Measurements from ENCODE around the gene HGFAC.

The HGFAC gene

DNA sequence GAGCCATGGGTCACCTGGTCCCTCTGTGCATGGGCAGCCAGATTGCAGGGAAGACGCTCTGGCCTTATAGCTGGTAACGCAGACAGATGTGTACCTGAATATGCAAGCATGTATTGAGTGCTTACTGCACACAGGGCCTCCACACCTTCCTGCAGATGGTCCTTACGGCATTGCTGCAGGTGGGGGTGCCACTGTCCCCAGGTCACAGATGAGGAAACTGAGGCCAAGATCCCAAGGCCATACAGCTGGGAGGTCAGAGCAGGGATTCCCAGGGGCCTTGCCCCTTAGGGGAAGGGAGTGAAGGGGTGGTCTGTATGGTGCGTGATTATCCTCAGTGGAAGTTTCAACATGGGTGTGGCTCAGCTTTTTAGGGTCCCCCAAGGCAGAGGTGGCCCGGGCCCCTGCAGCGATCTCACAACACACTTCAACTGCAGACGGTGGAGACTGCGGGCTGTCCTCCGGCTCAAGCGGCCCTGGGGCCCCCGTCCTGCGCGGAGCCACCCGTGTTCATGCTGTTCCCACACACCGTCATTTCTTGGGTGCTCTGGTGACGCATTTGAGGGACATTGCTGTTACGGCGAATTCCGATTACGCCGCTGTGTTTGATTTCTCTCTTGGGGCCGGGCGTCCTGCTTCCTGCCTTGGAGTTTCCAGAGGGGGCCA lies 29.5 kb downstream of the HGFAC start:
- Histone ChIP-seq H3K9ac (no peak overlapping the region), H3K27ac (no peak overlapping the region), H3K27me3 (peaks cover 0 to 7% (median 0%) of the 10 kb centered on the region in 11 experiments; a peak in 2 of 22 replicates), H3K4me2 (no peak overlapping the region), H3K4me1 (peaks cover 0 to 31% (median 22%) of the 10 kb centered on the region in 10 experiments; a peak in 15 of 20 replicates), H3K9me3 (replicated peaks in 1 of 11) (no peaks in the 10 kb centered on the region), H3K36me3 (no peaks in the 10 kb centered on the region), H4K20me1 (peaks cover 0 to 18% (median 0%) of the 10 kb centered on the region in 11 experiments; a peak in 2 of 22 replicates), H3K4me3 (no peak overlapping the region)
- TF ChIP-seq Cebpa-rat (IDR thresholded peaks at IDR 0.05): no peak

DNA sequence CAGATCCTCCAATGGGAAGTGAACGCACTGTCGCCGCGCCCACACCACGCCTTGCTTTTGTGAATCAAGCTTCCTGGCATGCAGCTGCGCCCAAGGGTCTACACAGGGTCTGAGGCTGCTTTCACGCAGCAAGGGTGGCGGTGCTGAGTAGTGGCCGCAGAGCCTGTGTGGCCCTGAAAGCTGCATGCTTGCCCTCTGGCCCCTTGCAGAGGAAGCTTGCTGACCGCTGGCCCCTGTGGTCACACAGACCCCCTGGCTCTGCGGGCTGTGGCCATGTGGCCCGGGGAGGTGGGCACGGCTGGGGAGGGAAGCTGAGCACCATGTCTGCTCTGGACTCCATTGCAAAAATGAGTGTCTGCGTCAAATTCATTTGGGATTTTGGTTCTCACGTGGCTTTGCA lies 30.1 kb downstream of the HGFAC start:
- peaks cover 0 to 5% (median 3%) of the 10 kb centered on the region in 11 experiments; a peak in 11 of 22 replicates for H3K27me3 ChIP-seq
- H3K9ac ChIP-seq: no peak overlapping the region
- peaks cover 0 to 31% (median 22%) of the 10 kb centered on the region in 10 experiments; a peak in 15 of 20 replicates for H3K4me1 ChIP-seq
- H3K36me3 ChIP-seq: no peaks in the 10 kb centered on the region
- H3K4me2 ChIP-seq: peak overlapping the region in 4 of 11 experiments; percentile 44 to 59 (median 51); a peak in 5 of 22 replicates
- H3K9me3 ChIP-seq (replicated peaks in 1 of 11): no peaks in the 10 kb centered on the region
- no peak overlapping the region for H3K4me3 ChIP-seq
- no peak overlapping the region for H3K27ac ChIP-seq
- no peak for TF ChIP-seq Cebpa-rat (IDR thresholded peaks at IDR 0.05)
- peaks cover 0 to 24% (median 0%) of the 10 kb centered on the region in 11 experiments; a peak in 3 of 22 replicates for H4K20me1 ChIP-seq

DNA sequence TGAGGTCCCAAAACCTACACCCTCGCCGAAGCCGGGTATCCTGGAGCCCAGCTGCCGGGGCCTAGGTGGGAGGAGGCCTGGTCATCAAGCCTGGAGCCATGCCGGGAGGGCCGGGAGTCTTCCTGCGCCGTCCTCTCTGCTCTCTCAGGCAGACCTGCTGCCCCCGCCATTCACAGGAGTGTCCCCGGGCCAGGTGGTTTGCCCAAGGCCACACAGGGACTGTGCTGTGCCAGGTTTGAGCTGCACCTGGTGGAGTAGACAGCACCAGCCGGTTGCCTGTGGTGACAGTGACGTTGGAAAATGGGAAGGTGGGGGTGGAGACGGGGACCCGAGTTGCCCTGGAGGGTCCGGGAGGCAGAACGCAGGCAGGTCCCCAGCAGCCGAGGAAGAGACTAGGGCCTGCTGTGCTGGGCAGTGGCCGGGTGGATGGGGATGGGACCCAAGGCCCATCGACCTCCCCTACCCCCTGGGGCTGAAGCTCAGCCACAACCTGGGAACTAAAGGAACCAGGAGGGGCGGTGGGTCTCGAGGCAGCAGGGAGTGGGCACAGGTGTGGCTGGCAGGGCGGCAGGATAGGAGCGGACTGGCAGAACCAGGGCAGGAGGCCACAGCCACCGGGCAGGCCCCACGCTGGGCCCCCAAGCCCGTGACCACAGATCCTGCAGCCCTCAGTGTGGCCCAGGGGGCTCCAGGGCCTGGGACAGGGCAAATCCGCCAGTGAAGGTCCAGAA lies 30.8 kb downstream of the HGFAC start:
- Histone ChIP-seq H3K9ac (peak overlapping the region in 2 of 11 experiments; percentile 9 to 19; a peak in 1 of 22 replicates), H3K27ac (no peak overlapping the region)
- no peak for TF ChIP-seq Cebpa-rat (IDR thresholded peaks at IDR 0.05)

DNA sequence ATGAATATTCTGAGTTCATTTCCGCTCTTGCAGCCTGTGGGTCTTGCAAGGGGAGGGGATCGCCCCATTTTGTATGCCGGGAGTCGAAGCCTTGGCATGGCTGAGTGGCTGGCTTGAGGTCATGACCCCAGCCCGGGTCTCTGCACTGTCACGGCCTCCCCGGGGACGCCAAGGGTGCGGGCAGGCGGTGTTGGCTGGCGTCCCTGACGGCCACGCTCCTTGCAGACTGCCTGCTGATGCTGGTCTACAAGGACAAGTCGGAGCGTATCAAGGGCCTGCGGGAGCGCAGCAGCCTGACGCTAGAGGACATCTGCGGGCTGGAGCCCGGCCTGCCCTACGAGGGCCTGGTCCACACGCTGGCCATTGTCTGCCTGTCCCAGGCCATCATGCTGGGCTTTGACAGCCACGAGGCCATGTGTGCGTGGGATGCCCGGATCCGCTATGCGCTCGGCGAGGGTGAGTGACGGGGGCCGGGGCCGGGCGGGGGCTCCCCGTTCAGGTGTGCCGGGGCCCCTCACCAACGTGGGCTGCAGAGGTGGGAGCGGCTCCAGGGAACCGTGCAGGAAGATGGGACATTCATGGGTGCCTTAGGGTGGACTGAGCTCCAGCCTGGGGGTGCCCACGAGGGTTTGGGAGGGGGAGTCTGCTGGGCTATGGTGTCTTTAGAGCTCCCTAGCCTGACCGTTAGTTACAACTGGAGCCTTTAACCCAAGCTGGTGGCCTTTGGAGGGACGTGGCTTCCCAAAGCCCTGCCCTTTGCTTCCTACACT lies 31.6 kb downstream of the HGFAC start:
- H3K9ac ChIP-seq: no peak overlapping the region; a peak in 1 of 22 replicates
- H3K4me1 ChIP-seq: peaks cover 0 to 46% (median 37%) of the 10 kb centered on the region in 10 experiments; a peak in 17 of 20 replicates
- H3K36me3 ChIP-seq: no peaks in the 10 kb centered on the region
- H3K4me2 ChIP-seq: peak overlapping the region in 7 of 11 experiments; percentile 26 to 59 (median 45); a peak in 13 of 22 replicates
- H3K9me3 ChIP-seq (replicated peaks in 1 of 11): no peaks in the 10 kb centered on the region
- no peak overlapping the region for H3K4me3 ChIP-seq
- peaks cover 10 to 20% (median 18%) of the 10 kb centered on the region in 11 experiments; a peak in 19 of 22 replicates for H3K27me3 ChIP-seq
- no peak for TF ChIP-seq Cebpa-rat (IDR thresholded peaks at IDR 0.05)
- H4K20me1 ChIP-seq: peaks cover 0 to 38% (median 0%) of the 10 kb centered on the region in 11 experiments; a peak in 4 of 22 replicates
- no peak overlapping the region for H3K27ac ChIP-seq

More for the DNA sequence above, 30.8 kb downstream of the HGFAC start:
- Histone ChIP-seq H3K4me1 (peaks cover 0 to 38% (median 29%) of the 10 kb centered on the region in 10 experiments; a peak in 17 of 20 replicates), H3K36me3 (no peaks in the 10 kb centered on the region), H3K4me2 (peak overlapping the region in 7 of 11 experiments; percentile 26 to 59 (median 45); a peak in 13 of 22 replicates), H3K4me3 (no peak overlapping the region), H4K20me1 (peaks cover 0 to 31% (median 0%) of the 10 kb centered on the region in 11 experiments; a peak in 4 of 22 replicates), H3K27me3 (peaks cover 4 to 12% (median 10%) of the 10 kb centered on the region in 11 experiments; a peak in 18 of 22 replicates), H3K9me3 (replicated peaks in 1 of 11) (no peaks in the 10 kb centered on the region)

DNA sequence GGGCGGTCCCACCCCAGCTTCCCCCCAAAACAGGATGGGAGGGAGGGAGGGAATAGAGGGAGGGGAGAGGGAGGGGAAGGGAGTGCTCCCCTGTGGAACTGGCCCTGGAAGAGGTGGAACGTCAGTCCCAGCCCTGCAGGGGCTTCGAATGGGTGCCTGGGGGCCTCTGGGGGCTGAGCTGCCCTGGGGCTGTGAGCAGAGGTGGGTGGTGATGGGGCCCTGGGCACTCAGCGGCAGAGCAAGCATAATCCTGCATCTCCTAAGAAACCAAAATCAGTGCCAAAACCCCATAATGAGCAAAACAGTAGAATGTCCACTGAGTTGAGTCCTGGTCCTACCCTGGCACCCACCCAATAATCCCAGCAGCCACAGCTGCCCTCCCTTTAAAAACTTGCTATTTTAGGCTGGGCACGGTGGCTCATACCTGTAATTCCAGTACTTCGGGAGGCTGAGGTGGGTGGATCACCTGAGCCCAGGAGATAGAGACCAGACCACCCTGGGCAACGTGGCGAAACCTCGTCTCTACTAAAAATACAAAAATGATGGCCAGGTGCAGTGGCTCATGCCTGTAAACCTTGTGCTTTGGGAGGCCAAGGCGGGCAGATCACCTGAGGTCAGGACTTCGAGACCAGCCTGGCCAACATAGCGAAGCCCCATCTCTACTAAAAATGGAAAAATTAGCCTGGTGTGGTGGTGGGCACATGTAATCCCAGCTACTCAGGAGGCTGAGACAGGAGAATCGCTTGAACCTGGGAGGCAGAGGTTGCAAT lies 32.4 kb downstream of the HGFAC start:
- Histone ChIP-seq H3K36me3 (no peaks in the 10 kb centered on the region), H3K27me3 (peaks cover 10 to 26% (median 20%) of the 10 kb centered on the region in 11 experiments; a peak in 19 of 22 replicates), H3K9me3 (replicated peaks in 1 of 11) (no peaks in the 10 kb centered on the region), H3K4me2 (no peak overlapping the region), H3K4me3 (no peak overlapping the region), H3K27ac (no peak overlapping the region), H4K20me1 (peaks cover 0 to 46% (median 0%) of the 10 kb centered on the region in 11 experiments; a peak in 5 of 22 replicates), H3K9ac (no peak overlapping the region), H3K4me1 (peaks cover 0 to 50% (median 38%) of the 10 kb centered on the region in 10 experiments; a peak in 17 of 20 replicates)
- TF ChIP-seq Cebpa-rat (IDR thresholded peaks at IDR 0.05): no peak

DNA sequence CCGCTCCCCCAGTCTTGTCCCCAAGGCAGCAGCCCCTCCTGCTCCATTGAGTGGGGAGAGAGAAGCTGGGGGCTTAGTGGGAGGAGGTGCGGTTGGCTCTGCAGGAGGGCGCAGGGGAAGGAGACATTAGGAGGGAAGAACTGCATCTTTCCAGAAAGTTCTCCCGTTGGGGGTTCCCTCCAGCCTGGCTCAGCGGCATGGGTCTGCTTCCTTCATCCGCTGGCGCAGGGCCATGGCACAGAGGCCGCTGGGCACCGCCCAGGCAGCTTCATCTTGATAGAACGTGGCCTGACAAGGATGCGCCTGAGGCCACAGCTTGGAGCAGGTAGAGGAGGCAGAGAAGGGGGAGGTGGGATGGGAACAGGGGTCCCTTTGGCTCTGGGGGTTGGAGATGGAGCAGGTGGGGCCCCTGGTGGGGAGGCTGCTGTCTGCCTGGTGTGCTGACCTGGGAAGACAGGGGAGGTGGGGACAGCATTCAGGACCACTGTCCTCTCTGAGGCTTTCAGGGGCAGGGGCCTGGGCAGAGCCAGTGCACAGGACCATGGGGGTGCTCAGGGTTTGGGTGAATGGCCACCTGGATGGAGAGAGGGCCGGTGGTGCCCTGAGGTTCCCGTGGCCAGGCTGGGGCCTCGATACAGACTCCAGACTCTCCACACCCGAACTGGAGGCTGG lies 33.4 kb downstream of the HGFAC start:
- no peak overlapping the region for H3K4me3 ChIP-seq
- no peak for TF ChIP-seq Cebpa-rat (IDR thresholded peaks at IDR 0.05)
- H3K27me3 ChIP-seq: peaks cover 10 to 29% (median 20%) of the 10 kb centered on the region in 11 experiments; a peak in 19 of 22 replicates
- peaks cover 0 to 53% (median 0%) of the 10 kb centered on the region in 11 experiments; a peak in 6 of 22 replicates for H4K20me1 ChIP-seq
- no peak overlapping the region for H3K4me2 ChIP-seq
- H3K9ac ChIP-seq: no peak overlapping the region; a peak in 1 of 22 replicates
- H3K36me3 ChIP-seq: no peaks in the 10 kb centered on the region
- peaks cover 0 to 51% (median 38%) of the 10 kb centered on the region in 10 experiments; a peak in 17 of 20 replicates for H3K4me1 ChIP-seq
- no peaks in the 10 kb centered on the region for H3K9me3 ChIP-seq (replicated peaks in 1 of 11)
- H3K27ac ChIP-seq: no peak overlapping the region

DNA sequence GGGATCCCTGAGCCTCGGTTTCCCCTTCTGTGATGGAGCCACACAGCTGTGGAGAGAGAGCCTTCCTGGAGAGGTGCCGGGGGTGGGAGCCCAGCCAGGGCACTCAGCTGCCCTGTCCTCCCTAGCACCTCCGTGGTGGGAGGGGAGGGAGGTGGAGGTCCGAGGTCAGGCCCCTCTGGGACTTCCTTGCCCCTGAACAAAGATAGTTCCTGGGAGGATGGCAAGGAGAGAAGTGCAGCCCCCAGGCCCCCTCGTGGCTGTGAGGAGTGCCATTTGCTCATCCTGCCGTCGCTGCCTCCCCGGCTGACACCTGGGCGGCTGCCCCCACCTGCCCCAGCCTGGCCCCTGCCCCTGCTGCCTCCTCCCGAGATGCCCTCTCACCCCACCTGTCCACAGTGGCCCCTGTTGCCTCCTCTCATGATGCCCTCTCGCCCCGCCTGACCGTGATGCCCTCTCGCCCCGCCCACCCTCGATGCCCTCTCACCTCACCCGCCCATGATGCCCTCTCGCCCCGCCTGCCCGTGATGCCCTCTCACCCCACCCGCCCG lies 34.0 kb downstream of the HGFAC start:
- Histone ChIP-seq H3K9ac (no peak overlapping the region; a peak in 1 of 22 replicates), H3K4me3 (no peak overlapping the region), H3K4me2 (no peak overlapping the region), H3K27me3 (peaks cover 10 to 29% (median 20%) of the 10 kb centered on the region in 11 experiments; a peak in 19 of 22 replicates), H3K9me3 (replicated peaks in 1 of 11) (no peaks in the 10 kb centered on the region), H3K36me3 (no peaks in the 10 kb centered on the region), H3K27ac (no peak overlapping the region), H4K20me1 (peaks cover 0 to 54% (median 0%) of the 10 kb centered on the region in 11 experiments; a peak in 6 of 22 replicates), H3K4me1 (peaks cover 0 to 57% (median 41%) of the 10 kb centered on the region in 10 experiments; a peak in 17 of 20 replicates)
- no peak for TF ChIP-seq Cebpa-rat (IDR thresholded peaks at IDR 0.05)

Measured in BLaER1 treated with 17β-estradiol and CSF1 and Interleukin-3, amounts not matched to agents 10 nM and 100 nM (cell line).